Measurements from ENCODE around the gene C1QTNF5.

C1QTNF5 gene

DNA sequence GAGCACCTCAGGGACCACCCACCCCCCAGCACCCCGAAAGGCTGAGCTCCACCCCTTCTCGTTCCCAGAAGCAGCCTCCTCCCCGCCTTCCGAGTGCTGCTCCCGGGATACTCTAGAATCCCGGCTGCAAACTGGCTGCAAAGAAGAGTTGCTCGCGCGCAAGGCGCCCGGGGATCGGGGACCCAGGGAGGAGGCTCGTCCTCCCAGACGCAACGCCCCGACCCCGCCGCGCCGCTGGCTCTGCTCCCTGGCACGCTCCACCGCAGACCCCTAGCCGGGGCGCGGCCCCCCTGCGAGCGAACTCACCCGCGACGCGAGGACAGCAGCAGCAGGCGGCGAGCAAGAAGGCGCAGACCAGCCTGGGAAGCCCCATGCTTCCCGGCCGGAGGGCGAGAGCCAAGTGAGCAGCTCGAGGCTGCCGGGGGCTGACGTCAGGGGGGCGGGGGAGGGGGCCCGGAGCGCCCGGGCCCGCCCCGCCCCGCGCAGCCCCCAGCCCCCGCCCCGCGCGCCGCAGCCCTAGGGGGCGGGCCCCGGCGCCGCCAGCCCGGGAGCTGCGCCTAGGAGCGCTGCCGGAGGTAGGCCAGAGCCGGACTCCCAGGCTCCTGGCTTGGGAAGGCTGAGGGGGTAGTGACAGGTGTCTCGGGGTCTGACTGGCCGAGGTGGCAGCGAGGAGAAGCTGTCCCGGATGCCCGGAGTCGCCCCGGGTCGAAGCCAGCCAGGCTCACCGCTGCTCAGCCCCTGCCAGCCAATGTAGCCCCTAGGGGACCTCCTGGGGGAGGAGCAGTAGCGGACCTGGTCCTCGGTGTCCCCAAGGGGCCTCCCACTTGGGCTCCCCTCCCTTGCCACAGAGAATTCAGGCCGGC is 23.7 kb downstream of the C1QTNF5 start, which contains the start of gene MCAM:
Gene MCAM, minus strand, starts transcription at position 402 of the 863 bp plus-strand sequence. Its CDS starts 29 bp downstream, at position 373.
- DNase-seq = no peak

DNA sequence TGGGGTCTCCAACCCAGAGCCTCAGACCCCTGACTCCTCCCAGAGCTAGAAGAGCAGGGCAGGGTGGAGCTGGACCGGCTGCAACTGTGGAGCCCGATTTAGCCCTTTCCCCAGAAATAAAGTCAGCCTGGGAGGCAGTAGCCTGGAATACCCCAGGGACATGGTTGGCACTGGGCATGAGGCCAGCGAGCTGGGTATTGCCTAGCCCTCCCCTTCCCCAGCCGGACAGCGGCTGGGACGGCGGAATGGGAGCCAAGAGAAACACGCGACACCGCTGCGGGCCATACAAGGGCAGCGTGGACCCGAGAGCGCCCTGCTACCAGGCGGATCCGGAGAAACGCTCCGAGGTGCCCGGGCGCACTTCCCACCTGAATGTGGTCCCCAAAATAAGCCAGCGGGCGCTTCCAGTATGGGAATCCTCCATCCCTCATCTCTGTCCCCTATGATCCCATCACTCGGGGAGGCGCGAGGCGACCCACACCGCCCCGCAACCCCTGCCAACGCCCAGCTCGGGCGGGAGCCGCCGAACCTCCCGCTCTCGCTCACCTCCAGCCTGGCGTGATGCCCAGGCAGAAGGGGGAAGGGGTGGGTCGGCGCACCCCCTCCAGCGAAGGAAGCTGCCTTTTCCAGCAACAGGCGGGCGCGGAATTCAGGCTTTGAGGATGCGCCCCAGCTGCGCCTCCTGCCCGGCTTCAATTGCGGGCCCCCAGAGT is 24.5 kb downstream of the C1QTNF5 start:
- DNase-seq = no peak

- DNase-seq = peak in 1 of 2 donors; percentile 12
Observed at GRCh38 chr11:119315131-119316015, 25.3 kb downstream of the C1QTNF5 start.

- no peak for DNase-seq
Observed at GRCh38 chr11:119314726-119315125, 26.0 kb downstream of the C1QTNF5 start.

- no peak for DNase-seq
Observed at GRCh38 chr11:119310682-119311052, 30.0 kb downstream of the C1QTNF5 start.

DNA sequence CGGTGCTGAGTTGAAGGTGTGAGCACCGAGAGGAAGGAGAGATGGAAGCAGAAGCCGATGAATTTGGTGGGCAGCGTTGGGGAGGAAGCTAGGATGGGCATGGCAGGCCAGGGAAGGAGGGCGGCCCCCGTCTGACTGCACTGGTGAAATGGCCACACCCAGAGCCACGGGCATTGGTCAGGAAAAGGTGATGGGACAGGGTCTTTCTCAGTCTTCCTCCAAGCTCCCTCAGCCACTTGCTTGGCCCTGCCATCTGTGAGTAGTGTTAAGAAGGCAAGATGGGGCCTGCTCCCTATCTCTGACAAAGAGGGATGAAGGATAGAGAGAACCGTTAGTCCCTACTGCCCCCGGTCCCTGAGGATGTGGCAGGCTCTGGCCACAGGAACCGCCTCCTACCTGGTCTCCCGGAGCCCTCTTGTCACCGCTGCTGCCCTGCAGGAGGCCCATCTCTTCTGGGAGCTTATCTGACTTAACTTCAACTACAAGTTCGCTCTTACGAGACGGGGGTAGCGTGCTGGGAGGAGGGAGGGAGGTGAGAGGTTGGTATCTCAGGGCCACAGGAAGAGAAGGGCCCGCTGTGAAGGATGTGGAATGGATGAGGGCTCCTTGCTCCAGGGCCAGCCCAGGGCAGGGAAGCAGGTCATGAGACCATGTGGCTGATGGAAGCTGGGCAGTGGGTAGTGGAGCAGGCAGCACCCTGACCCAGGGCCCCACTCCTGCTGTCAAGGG is 30.6 kb downstream of the C1QTNF5 start:
- DNase-seq = no peak

GRCh38 chr11:119309411-119309810 is 31.3 kb downstream of the C1QTNF5 start:
- no peak for DNase-seq

DNA sequence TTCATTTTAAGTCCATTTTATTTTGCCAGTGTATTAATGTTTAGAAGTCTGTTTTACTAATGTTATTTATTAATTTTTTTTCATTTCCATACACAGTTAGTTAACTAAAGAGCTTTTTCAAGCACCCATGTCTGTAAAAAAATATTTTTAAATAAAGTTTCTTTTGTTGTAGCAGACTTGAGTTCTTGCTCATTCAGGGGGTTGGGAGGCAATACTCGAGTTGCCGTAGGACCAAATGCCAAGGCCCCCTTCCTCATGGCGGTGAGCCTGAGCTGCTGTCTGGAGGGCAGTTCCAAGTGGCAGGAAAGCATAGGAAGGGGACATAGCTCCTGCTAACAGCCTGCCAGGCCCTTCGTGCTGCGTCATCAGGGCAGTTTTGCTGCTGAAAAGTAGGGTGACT is 32.7 kb downstream of the C1QTNF5 start:
- no peak for DNase-seq

GRCh38 chr11:119307219-119307618 is 33.5 kb downstream of the C1QTNF5 start:
- DNase-seq = no peak

DNA sequence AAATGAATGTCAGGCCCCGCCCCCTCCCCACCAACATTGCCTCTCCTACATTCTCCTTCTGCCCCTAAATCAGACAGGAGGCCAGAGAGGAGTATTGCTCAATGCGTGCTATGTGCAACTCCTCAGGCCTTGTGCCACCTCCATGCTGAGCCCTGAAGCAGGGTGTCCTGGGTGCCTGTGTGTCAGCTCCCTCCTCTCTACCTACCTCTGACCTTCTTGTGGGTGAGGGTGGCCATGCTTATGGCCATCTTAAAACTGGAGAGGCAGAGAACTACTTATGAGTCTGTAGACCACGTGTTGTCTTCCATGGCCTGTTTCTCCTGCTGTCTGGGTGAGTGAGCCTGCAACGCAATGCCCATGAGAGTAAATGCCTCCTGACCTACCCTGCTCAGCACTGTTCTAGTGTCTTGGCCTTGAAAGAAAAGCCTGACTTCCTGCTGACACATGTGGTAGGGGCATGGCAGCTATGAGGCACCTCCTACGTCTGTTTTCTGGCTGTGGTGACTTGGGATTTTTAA is 34.3 kb downstream of the C1QTNF5 start:
- peak in 1 of 2 donors; percentile 55 for DNase-seq

DNA sequence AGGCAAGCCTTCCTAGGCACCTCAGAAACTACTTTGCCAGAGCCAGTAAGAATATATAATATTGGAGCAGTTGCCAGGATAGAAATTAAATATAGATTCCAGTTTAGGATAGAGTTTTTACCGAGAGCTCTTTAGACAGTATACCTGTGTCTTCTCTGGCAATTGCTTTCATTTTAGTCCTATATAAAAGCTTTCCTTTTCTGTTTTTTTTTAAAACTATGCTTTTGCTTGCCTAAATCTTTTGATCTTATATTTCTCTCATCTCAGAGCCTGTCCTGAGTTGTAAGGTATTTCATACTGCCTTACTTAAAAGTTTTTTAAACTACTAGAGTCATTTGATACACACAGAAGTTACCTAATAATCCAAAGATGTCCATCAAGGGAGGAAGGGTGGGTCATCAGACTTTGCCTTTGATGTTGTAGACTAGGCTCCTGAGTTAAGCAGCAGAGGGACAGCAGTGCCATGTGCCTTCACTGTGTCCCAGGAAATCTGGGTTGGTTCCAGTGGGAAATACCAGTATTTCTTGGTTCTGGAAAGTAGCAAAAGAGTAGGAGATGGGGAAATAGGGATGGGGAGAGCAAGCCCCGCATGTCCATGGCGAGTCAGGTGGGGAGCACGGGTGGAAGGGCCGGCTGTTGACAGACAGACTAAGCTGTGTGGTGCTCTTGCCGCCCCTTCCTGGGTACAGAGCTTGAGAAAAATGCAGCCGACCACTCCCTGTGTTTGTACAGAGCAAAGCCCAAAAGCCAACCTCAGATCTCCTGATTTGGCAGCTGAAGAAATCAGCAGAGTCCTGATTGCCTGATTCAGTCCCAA is 34.9 kb downstream of the C1QTNF5 start:
- DNase-seq = peak; percentile 3 to 64

- no peak for DNase-seq
Observed at GRCh38 chr11:119303227-119303718, 37.4 kb downstream of the C1QTNF5 start.

DNA sequence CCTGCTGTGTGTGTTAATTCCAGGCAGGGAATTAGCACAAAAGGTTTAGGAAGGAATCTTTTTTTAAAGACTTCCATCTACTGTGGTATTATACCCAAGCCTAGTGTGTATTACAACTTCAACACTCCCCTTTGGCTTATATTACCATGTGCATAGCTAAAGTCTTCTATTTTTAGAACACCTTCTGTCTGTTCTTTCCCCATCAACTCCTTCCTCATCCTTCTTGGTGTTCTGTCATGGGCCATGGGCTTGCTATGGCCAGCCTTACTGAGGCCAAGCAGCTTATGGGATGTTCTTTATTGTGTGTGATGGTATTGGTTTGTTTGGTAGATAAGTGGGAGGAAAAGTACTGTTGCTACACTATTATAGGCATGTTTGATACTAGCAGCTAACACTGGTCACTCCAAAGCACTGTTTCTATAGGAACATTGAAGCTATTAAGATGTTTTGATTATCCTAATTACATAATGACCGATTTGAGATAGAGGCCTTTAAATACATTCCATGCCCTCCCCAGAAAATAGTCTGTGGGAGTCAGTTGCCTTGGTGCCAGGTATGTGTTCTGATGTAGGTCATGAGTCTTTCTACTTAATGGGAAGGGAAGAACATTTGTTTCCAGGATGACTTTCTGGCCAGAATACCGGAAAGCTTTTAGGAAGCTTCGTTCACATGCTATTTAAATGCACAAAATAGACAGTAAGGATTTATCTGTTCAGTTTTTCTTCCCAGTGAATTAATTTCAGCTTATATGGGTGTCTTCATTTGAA is 40.3 kb downstream of the C1QTNF5 start:
- DNase-seq = no peak

DNA sequence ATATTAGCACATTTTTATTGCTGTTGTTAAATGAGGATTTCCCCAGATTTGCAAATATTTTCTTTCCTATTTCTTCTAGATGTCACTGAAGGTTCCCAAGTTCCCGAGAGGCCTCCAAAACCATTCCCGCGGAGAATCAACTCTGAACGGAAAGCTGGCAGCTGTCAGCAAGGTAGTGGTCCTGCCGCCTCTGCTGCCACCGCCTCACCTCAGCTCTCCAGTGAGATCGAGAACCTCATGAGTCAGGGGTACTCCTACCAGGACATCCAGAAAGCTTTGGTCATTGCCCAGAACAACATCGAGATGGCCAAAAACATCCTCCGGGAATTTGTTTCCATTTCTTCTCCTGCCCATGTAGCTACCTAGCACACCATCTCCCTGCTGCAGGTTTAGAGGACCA is 41.3 kb downstream of the C1QTNF5 start:
- DNase-seq = no peak

- no peak for DNase-seq
Observed at GRCh38 chr11:119298726-119299125, 42.0 kb downstream of the C1QTNF5 start.

DNA sequence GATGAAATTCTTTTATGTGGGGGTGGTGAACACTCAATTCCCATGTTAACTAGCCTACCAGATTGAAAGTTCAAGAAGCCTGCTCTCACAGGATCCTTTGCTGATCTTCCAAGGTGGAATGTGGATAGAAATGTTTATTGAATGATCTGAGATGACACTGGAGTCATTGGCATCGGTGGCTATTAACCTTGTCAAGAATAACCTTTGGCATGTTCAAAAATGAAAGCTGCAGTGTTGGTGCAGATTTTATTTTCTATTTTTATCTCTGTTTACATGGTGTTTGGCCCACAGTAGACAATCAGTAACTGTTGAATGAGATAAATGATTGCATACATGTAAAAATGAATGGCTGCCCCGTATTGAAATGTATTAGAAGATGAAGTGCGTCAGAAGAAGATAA is 42.7 kb downstream of the C1QTNF5 start:
- DNase-seq = no peak

- DNase-seq = no peak
Observed at GRCh38 chr11:119295178-119295577, 45.5 kb downstream of the C1QTNF5 start.

DNA sequence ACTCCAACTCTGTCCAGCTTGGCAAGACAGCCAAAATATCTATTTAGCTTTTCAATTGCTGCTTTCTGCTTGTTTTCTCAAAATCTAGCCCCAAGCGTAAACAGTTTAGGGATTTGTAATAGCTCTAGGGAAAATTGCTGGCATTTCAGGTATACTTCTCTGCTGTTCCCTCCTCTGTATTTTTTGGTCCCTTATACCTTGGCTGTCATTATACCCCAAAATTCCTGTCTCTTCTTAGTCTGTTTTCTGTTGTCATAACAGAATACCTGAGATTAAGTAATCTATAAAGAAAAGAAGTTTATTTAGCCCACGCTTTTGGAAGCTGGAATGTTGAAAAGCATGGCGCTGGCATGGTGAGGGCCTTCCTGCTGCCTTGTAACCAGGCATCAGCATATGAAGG is 47.2 kb downstream of the C1QTNF5 start:
- no peak for DNase-seq

DNA sequence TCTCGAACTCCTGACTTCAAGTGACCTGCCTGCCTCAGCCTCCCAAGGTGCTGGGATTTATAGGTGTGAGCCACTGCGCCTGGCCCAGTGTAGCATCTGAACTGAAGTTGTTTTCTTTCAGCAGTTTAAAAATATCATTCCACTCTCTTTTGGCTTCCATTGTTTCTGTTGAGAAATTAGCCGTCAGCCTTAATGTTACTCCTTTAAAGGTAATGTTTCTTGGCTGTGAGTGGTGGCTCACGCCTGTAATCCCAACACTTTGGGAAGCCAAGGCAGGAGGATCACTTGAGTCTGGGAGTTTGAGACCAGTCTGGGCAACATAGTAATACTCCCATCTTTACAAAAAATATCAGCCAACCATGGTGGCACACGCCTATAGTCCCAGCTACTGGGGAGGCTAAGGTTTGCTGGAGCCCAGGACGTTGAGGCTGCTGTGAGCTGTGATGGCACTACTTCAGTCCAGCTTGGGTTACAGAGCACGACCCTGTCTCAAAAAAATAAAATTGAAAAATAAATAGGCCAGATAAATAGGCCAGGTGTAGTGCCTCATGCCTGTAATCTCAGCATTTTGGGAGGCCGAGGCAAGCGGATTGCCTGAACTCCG is 49.7 kb downstream of the C1QTNF5 start:
- no peak for DNase-seq
